Measurements from ENCODE around the gene WDR11. TPM values are rescaled to one million over a fixed set of nuclear protein-coding genes. Genes with fewer than 3 reads are reported as not detected.

WDR11 gene
- total RNA-seq, 1 experiment from 2014 or later, result 48.7 TPM

DNA sequence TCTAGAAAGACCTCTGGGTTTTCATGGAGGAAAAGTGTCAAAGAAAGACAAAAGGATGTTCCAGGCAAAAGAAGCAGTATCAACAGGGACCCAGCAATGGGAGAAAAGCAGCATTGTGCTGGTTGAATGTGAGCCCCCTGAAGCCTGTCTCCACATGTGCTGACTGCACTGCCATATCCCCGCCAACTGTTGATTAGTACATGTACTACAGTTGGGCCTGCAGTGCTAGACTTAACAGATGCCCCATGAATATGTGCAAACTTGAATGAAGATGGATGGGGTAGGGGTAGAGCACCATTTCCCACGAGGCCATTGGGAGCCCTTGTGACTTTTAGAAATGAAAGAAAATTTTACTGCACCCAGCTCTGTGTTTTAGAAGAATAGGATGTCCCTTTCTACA, 15.6 kb upstream of the WDR11 start:
- Histone ChIP-seq H3K79me2 (ENCODE audit: insufficient read depth, low read length) (no peaks in the 10 kb centered on the region), H3K18ac (ENCODE audit: insufficient read length, low read depth, low read length) (no peak overlapping the region), H3K4me2 (ENCODE audit: insufficient read depth, insufficient read length, low read length) (no peak overlapping the region), H2BK120ac (ENCODE audit: low read depth, low read length, poor library complexity, severe bottlenecking) (no peak overlapping the region), H3K4me1 (ENCODE audit: insufficient read depth, low read length) (peaks cover 3% of the 10 kb centered on the region; the same call in 1 of the 2 replicates), H3T11ph (ENCODE audit: low read length) (no peak overlapping the region), H3K14ac (ENCODE audit: insufficient read depth, low read length) (no peak overlapping the region), H3K27me3 (ENCODE audit: insufficient read depth, low read length) (no peaks in the 10 kb centered on the region), H2AFZ (ENCODE audit: low read length) (no peak overlapping the region), H3K9me3 (ENCODE audit: control insufficient read depth, low read depth, low read length) (no peaks in the 10 kb centered on the region), H2BK15ac (ENCODE audit: low read depth, low read length) (no peak overlapping the region), H2AK5ac (ENCODE audit: insufficient read length, low read length) (no peak overlapping the region), H4K91ac (ENCODE audit: insufficient read length, low read depth, low read length) (no peak overlapping the region), H3K4ac (ENCODE audit: low read depth, low read length) (no peak overlapping the region), H3K79me1 (ENCODE audit: insufficient read depth, low read depth, low read length, poor library complexity, severe bottlenecking) (no peaks in the 10 kb centered on the region), H3K23ac (ENCODE audit: insufficient read length, low read depth, low read length) (no peak overlapping the region), H2BK5ac (ENCODE audit: insufficient read length, low read length) (no peak overlapping the region), H3K27ac (ENCODE audit: insufficient read length, low read depth, low read length) (no peak overlapping the region), H2BK12ac (ENCODE audit: insufficient read length, low read depth, low read length) (no peak overlapping the region), H2BK20ac (ENCODE audit: low read depth, low read length, poor library complexity, severe bottlenecking) (no peak overlapping the region), H3K56ac (ENCODE audit: insufficient read length, low read depth, low read length) (no peak overlapping the region), H3K9ac (ENCODE audit: extremely low read depth, insufficient read length, low read length) (no peak overlapping the region), H3K23me2 (ENCODE audit: insufficient read length, low read depth, low read length, poor library complexity, severe bottlenecking) (no peaks in the 10 kb centered on the region), H4K8ac (replicated peaks; ENCODE audit: insufficient read length, low read depth, low read length) (no peak overlapping the region), H4K20me1 (ENCODE audit: control insufficient read depth, insufficient read depth, insufficient read length) (no peaks in the 10 kb centered on the region), H4K5ac (ENCODE audit: insufficient read length, low read depth, low read length) (no peak overlapping the region)
- H3K9me3 Mint-ChIP-seq, result no peaks in the 10 kb centered on the region
- H3K4me3 Mint-ChIP-seq, result no peak overlapping the region
- no CpG with 5 or more reads among the region's 2 CpGs for WGBS (ENCODE audit: extremely low coverage, insufficient read length, low lambda C conversion rate)
- 0 out of 2 replicates have a peak, but pooled peaks cover under 1% of the 10 kb centered on the region for H3K27me3 Mint-ChIP-seq (ENCODE audit: low read depth)
- no peaks in the 10 kb centered on the region for H3K36me3 Mint-ChIP-seq (ENCODE audit: insufficient read depth in 1 of 3, low read depth in 3 of 3)
- TF ChIP-seq, protein P1, sequence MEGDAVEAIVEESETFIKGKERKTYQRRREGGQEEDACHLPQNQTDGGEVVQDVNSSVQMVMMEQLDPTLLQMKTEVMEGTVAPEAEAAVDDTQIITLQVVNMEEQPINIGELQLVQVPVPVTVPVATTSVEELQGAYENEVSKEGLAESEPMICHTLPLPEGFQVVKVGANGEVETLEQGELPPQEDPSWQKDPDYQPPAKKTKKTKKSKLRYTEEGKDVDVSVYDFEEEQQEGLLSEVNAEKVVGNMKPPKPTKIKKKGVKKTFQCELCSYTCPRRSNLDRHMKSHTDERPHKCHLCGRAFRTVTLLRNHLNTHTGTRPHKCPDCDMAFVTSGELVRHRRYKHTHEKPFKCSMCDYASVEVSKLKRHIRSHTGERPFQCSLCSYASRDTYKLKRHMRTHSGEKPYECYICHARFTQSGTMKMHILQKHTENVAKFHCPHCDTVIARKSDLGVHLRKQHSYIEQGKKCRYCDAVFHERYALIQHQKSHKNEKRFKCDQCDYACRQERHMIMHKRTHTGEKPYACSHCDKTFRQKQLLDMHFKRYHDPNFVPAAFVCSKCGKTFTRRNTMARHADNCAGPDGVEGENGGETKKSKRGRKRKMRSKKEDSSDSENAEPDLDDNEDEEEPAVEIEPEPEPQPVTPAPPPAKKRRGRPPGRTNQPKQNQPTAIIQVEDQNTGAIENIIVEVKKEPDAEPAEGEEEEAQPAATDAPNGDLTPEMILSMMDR (conservative IDR thresholded peaks at IDR 0.05), result no peak
- H3K27ac Mint-ChIP-seq, result no peak overlapping the region; a peak in 1 of 7 replicates
- H3K4me1 Mint-ChIP-seq, result peaks cover 12 to 13% of the 10 kb centered on the region in 2 experiments
- no peak for DNase-seq
